Hematopoietic multipotent progenitor cell treated with erythropoietin and hydrocortisone succinate and interleukin-3 and kit ligand, for 8 days (in vitro differentiated cells): Measurements from ENCODE around the gene SEPTIN2.
"Not testable (repeated sequence)": the region's sequence is repeated elsewhere in the genome, so short reads cannot be mapped to it uniquely, and the experiment has no call there.

Experiments used
- DNase-seq: peaks from one replicate; pipeline ENCODE4 v3.0.0-alpha.2; 2015

SEPTIN2 gene

GRCh38 chr2:241315879-241316631 lies at the start of gene SEPTIN2:
TSS of gene SEPTIN2 (plus strand) at chr2:241315925. CDS start at chr2:241324233, 8,308 bp downstream.
- DNase-seq = peak; percentile 67

- DNase-seq = no peak
These were observed 48.3 kb upstream of the SEPTIN2 start for GRCh38 chr2:241267249-241268067.

GRCh38 chr2:241268306-241268705 lies 47.4 kb upstream of the SEPTIN2 start:
- no peak for DNase-seq

GRCh38 chr2:241268716-241269445 lies 46.8 kb upstream of the SEPTIN2 start:
- no peak for DNase-seq

- no peak for DNase-seq
These were observed 45.8 kb upstream of the SEPTIN2 start for GRCh38 chr2:241269707-241270520.

GRCh38 chr2:241270531-241270930 lies 45.2 kb upstream of the SEPTIN2 start:
- no peak for DNase-seq

GRCh38 chr2:241271706-241272302 lies 43.9 kb upstream of the SEPTIN2 start:
- peak; percentile 71 for DNase-seq

- peak; percentile 41 for DNase-seq
These were observed 43.2 kb upstream of the SEPTIN2 start for GRCh38 chr2:241272303-241273209.

- DNase-seq = no peak
These were observed 42.3 kb upstream of the SEPTIN2 start for GRCh38 chr2:241273210-241274020.

GRCh38 chr2:241274127-241274526 lies 41.6 kb upstream of the SEPTIN2 start:
- DNase-seq = no peak

GRCh38 chr2:241275504-241275903 lies 40.2 kb upstream of the SEPTIN2 start:
- no peak for DNase-seq

GRCh38 chr2:241275910-241276309 lies 39.8 kb upstream of the SEPTIN2 start:
- DNase-seq = no peak

- DNase-seq = not testable (repeated sequence)
These were observed 37.4 kb upstream of the SEPTIN2 start for GRCh38 chr2:241278306-241278705.

GRCh38 chr2:241279413-241279812 lies 36.3 kb upstream of the SEPTIN2 start:
- no peak for DNase-seq

GRCh38 chr2:241279828-241280227 lies 35.9 kb upstream of the SEPTIN2 start:
- DNase-seq = no peak

- DNase-seq = no peak
These were observed 35.4 kb upstream of the SEPTIN2 start for GRCh38 chr2:241280291-241280690.

- DNase-seq = no peak
These were observed 33.2 kb upstream of the SEPTIN2 start for GRCh38 chr2:241282555-241282954.

GRCh38 chr2:241285596-241285995 lies 30.1 kb upstream of the SEPTIN2 start:
- DNase-seq = no peak

- DNase-seq = no peak
These were observed 29.2 kb upstream of the SEPTIN2 start for GRCh38 chr2:241286348-241287090.
